GM23248 (cell line): ENCODE data around the gene FGF10. TPM values are rescaled to one million over a fixed set of nuclear protein-coding genes. Genes with fewer than 3 reads are reported as not detected.

ENCODE experiments used
- DNase-seq: peaks from one replicate; pipeline ENCODE4 v3.0.0-alpha.2; 2015
- H2AFZ ChIP-seq: fragments of 200-600 bp; sonication (generic); 2 replicates; pipeline ENCODE4 v1.6.1; 2016; ENCODE audit warnings: antibody characterized with exemption
- H3F3A ChIP-seq: fragments of 200-600 bp; sonication (generic); 2 replicates; pipeline ENCODE4 v1.6.1; 2016; ENCODE audit warnings: mild to moderate bottlenecking, antibody characterized with exemption, mixed run types; ENCODE audit not compliant: insufficient read depth
- H3K27ac ChIP-seq: fragments of 200-600 bp; sonication (generic); 2 replicates; pipeline ENCODE4 v1.5.1; 2016; ENCODE audit warnings: mild to moderate bottlenecking
- H3K27me3 ChIP-seq: fragments of 200-600 bp; sonication (generic); replicated peaks from 2 replicates; pipeline ENCODE4 v1.6.1; 2016; ENCODE audit warnings: mild to moderate bottlenecking; ENCODE audit not compliant: insufficient read depth
- H3K36me3 ChIP-seq: fragments of 200-600 bp; sonication (generic); 2 replicates; pipeline ENCODE4 v1.6.1; 2016; ENCODE audit warnings: low read depth, mild to moderate bottlenecking
- H3K4me1 ChIP-seq: fragments of 200-600 bp; sonication (generic); 2 replicates; pipeline ENCODE4 v1.6.1; 2016; ENCODE audit warnings: mild to moderate bottlenecking; ENCODE audit not compliant: insufficient read depth
- H3K4me2 ChIP-seq: fragments of 200-600 bp; sonication (generic); one replicate; pipeline ENCODE4 v1.6.1; 2016; ENCODE audit warnings: mild to moderate bottlenecking; ENCODE audit not compliant: unreplicated experiment
- H3K4me3 ChIP-seq: fragments of 200-600 bp; sonication (generic); 2 replicates; pipeline ENCODE4 v1.5.1; 2016; ENCODE audit warnings: mild to moderate bottlenecking
- H3K79me2 ChIP-seq: fragments of 200-600 bp; sonication (generic); 2 replicates; pipeline ENCODE4 v1.6.1; 2016; ENCODE audit warnings: mild to moderate bottlenecking; ENCODE audit not compliant: insufficient read depth
- H3K9ac ChIP-seq: fragments of 200-600 bp; sonication (generic); 2 replicates; pipeline ENCODE4 v1.6.1; 2016; ENCODE audit warnings: mild to moderate bottlenecking
- H3K9me2 ChIP-seq: fragments of 200-600 bp; sonication (generic); 2 replicates; pipeline ENCODE4 v1.6.1; 2016; ENCODE audit warnings: mixed run types, mild to moderate bottlenecking, moderate library complexity; ENCODE audit not compliant: insufficient read depth
- H3K9me3 ChIP-seq: fragments of 200-600 bp; sonication (generic); one replicate; pipeline ENCODE4 v1.6.1; 2017; ENCODE audit warnings: low read depth
- H4K20me1 ChIP-seq: fragments of 200-600 bp; sonication (generic); 2 replicates; pipeline ENCODE4 v1.6.0; 2016; ENCODE audit not compliant: insufficient read depth
- EZH2 ChIP-seq: fragments of 200-600 bp; sonication (generic); IDR thresholded peaks from 2 replicates; pipeline ENCODE4 v1.6.1; 2018; ENCODE audit warnings: antibody characterized with exemption, mild to moderate bottlenecking; ENCODE audit not compliant: insufficient read depth, poor library complexity, severe bottlenecking
- EZH2phosphoT487 ChIP-seq: fragments of 200-600 bp; sonication (generic); IDR thresholded peaks from 2 replicates; pipeline ENCODE4 v1.6.1; 2018; ENCODE audit warnings: antibody characterized with exemption, moderate library complexity, mild to moderate bottlenecking, low read depth; ENCODE audit not compliant: insufficient read depth
- WGBS, 2 experiments: methylation state at CpG; one replicate each; pipeline ENCODE4 v1.1.6; 2015 to 2017; ENCODE audit warnings: low lambda C conversion rate in 2 of 2, low coverage in 1 of 2; ENCODE audit errors: missing lambda C conversion rate in 2 of 2; 5-methylcytosine and 5-hydroxymethylcytosine counted together
- in situ Hi-C: fragments of 300-500 bp; cut with MboI; formaldehyde crosslinking; loops from 2 replicates; pipeline ENCODE4 v1.15.0; 2020
- polyA plus RNA-seq: library from polyadenylated mRNA; unstranded; fragments of >200 nt; fragmentation: Nextera tagmentation; extraction: Ambion mirVana; gene quantifications from 2 replicates; pipeline ENCODE4 v1.2.1, GENCODE V29; 2016
- total RNA-seq: library from RNA; depleted of rRNA; stranded (reverse); fragments of >200 nt; shearing (Covaris generic); gene quantifications from 2 replicates; pipeline ENCODE4 v1.2.3, GENCODE V29; 2014

The FGF10 gene
- total and polyA plus RNA-seq, 2 experiments from 2014 or later, result not detected

- WGBS, 2 experiments, result 3% methylated on average over 27 of the region's 27 CpGs
- in situ Hi-C loops, result no loop called here
- H3F3A ChIP-seq, result no peaks in the 10 kb centered on the region
Observed at GRCh38 chr5:44388321-44389089, 715 bp downstream of the FGF10 start.

GRCh38 chr5:44387921-44388320 lies 1.3 kb downstream of the FGF10 start:
- TF ChIP-seq EZH2 (peak; percentile 35), EZH2phosphoT487 (no peak)
- Histone ChIP-seq H2AFZ (no peak overlapping the region), H3K9me2 (no peaks in the 10 kb centered on the region), H3K4me3 (no peak overlapping the region), H4K20me1 (no peaks in the 10 kb centered on the region), H3F3A (no peaks in the 10 kb centered on the region), H3K4me2 (no peak overlapping the region), H3K27me3 (peaks cover 56% of the 10 kb centered on the region), H3K9me3 (no peaks in the 10 kb centered on the region), H3K79me2 (no peaks in the 10 kb centered on the region), H3K36me3 (no peaks in the 10 kb centered on the region), H3K9ac (no peak overlapping the region), H3K4me1 (no peaks in the 10 kb centered on the region), H3K27ac (no peak overlapping the region)
- in situ Hi-C loops, result no loop called here
- 4 to 6% methylated on average over 7 to 11 of the region's 11 CpGs for WGBS, 2 experiments
- DNase-seq, result no peak

More at GRCh38 chr5:44388321-44389089, 715 bp downstream of the FGF10 start:
- H3K4me1 ChIP-seq, result no peaks in the 10 kb centered on the region
- H3K9ac ChIP-seq, result no peak overlapping the region
- no peak overlapping the region for H3K27ac ChIP-seq
- DNase-seq, result peak; percentile 41
- H3K9me2 ChIP-seq, result no peaks in the 10 kb centered on the region
- H3K4me2 ChIP-seq, result peak overlapping the region; percentile 56
- no peaks in the 10 kb centered on the region for H3K36me3 ChIP-seq
- no peak for TF ChIP-seq EZH2phosphoT487
- TF ChIP-seq EZH2, result no peak
- H3K27me3 ChIP-seq, result peaks cover 56% of the 10 kb centered on the region
- no peaks in the 10 kb centered on the region for H3K9me3 ChIP-seq
- H2AFZ ChIP-seq, result peak overlapping the region; percentile 66
- H4K20me1 ChIP-seq, result no peaks in the 10 kb centered on the region
- H3K4me3 ChIP-seq, result peak overlapping the region; percentile 60
- H3K79me2 ChIP-seq, result no peaks in the 10 kb centered on the region

- Histone ChIP-seq H3K27me3 (peaks cover 56% of the 10 kb centered on the region), H4K20me1 (no peaks in the 10 kb centered on the region)
- WGBS, 2 experiments, result 5 to 9% methylated on average over 3 of the region's 3 CpGs
Observed at GRCh38 chr5:44387406-44387805, 1.8 kb downstream of the FGF10 start.

GRCh38 chr5:44385291-44385900 lies 3.8 kb downstream of the FGF10 start:
- no peak overlapping the region for H3K9ac ChIP-seq
- no peaks in the 10 kb centered on the region for H3F3A ChIP-seq
- no peaks in the 10 kb centered on the region for H4K20me1 ChIP-seq
- no peaks in the 10 kb centered on the region for H3K36me3 ChIP-seq
- no peak overlapping the region for H3K27ac ChIP-seq
- no peak for DNase-seq
- no peak overlapping the region for H2AFZ ChIP-seq
- in situ Hi-C loops, result no loop called here
- TF ChIP-seq EZH2 (no peak), EZH2phosphoT487 (no peak)
- no peaks in the 10 kb centered on the region for H3K79me2 ChIP-seq
- 18 to 19% methylated on average over 4 of the region's 4 CpGs for WGBS, 2 experiments
- peaks cover 48% of the 10 kb centered on the region for H3K27me3 ChIP-seq
- H3K4me2 ChIP-seq, result no peak overlapping the region
- H3K9me2 ChIP-seq, result no peaks in the 10 kb centered on the region
- no peaks in the 10 kb centered on the region for H3K4me1 ChIP-seq
- H3K4me3 ChIP-seq, result no peak overlapping the region
- H3K9me3 ChIP-seq, result no peaks in the 10 kb centered on the region

More at GRCh38 chr5:44387406-44387805, 1.8 kb downstream of the FGF10 start:
- no peak overlapping the region for H3K9ac ChIP-seq
- H3K36me3 ChIP-seq, result no peaks in the 10 kb centered on the region
- DNase-seq, result no peak
- no peaks in the 10 kb centered on the region for H3K9me3 ChIP-seq
- H3F3A ChIP-seq, result no peaks in the 10 kb centered on the region
- H3K9me2 ChIP-seq, result no peaks in the 10 kb centered on the region
- in situ Hi-C loops, result no loop called here
- H3K4me1 ChIP-seq, result no peaks in the 10 kb centered on the region
- no peak overlapping the region for H3K27ac ChIP-seq
- no peak overlapping the region for H3K4me2 ChIP-seq
- H3K79me2 ChIP-seq, result no peaks in the 10 kb centered on the region
- H3K4me3 ChIP-seq, result no peak overlapping the region
- TF ChIP-seq EZH2, result no peak
- TF ChIP-seq EZH2phosphoT487, result no peak
- no peak overlapping the region for H2AFZ ChIP-seq
